GM12865 (cell line): ENCODE results near the gene TENM4.

Experiments
- DNase-seq: peaks from one replicate; pipeline ENCODE4 v3.0.0; 2010; ENCODE audit warnings: low read depth
- H3K4me3 ChIP-seq: 2 replicates; pipeline ENCODE4 v1.5.1; 2011; ENCODE audit warnings: mild to moderate bottlenecking, low read depth, low read length, control low read depth
- CTCF ChIP-seq: IDR thresholded peaks from 2 replicates; pipeline ENCODE4 v1.5.1; 2011; ENCODE audit warnings: low read length, control low read depth, low read depth, inconsistent platforms; ENCODE audit not compliant: insufficient read depth; ENCODE audit errors: missing control alignments

Gene TENM4

GRCh38 chr11:78967811-78968210, 473.0 kb downstream of the TENM4 start:
- no peak overlapping the region for H3K4me3 ChIP-seq
- DNase-seq, result no peak
- no peak for TF ChIP-seq CTCF

GRCh38 chr11:78965432-78965831, 475.4 kb downstream of the TENM4 start:
- TF ChIP-seq CTCF, result no peak
- no peak overlapping the region for H3K4me3 ChIP-seq
- DNase-seq, result no peak

GRCh38 chr11:78961937-78962701, 478.7 kb downstream of the TENM4 start:
- no peak overlapping the region for H3K4me3 ChIP-seq
- TF ChIP-seq CTCF, result no peak
- DNase-seq, result peak; percentile 9

GRCh38 chr11:78961247-78961646, 479.6 kb downstream of the TENM4 start:
- DNase-seq, result peak; percentile 9
- no peak overlapping the region for H3K4me3 ChIP-seq

GRCh38 chr11:78958444-78958843, 482.4 kb downstream of the TENM4 start:
- no peak for TF ChIP-seq CTCF
- no peak overlapping the region for H3K4me3 ChIP-seq
- no peak for DNase-seq

More at GRCh38 chr11:78961247-78961646, 479.6 kb downstream of the TENM4 start:
- TF ChIP-seq CTCF, result peak; percentile 9

- no peak overlapping the region for H3K4me3 ChIP-seq
- DNase-seq, result no peak
- no peak for TF ChIP-seq CTCF
These were observed 483.2 kb downstream of the TENM4 start for GRCh38 chr11:78957476-78958245.

GRCh38 chr11:78954696-78955095, 486.1 kb downstream of the TENM4 start:
- TF ChIP-seq CTCF, result no peak
- no peak for DNase-seq
- H3K4me3 ChIP-seq, result no peak overlapping the region
